Parathyroid adenoma (tissue), 2 donors: ENCODE data around the gene WDR77.

Experiments used
- H2AFZ ChIP-seq: fragments of 300-600 bp; sonication (generic); one replicate; pipeline ENCODE4 v1.7.0; 2017; ENCODE audit warnings: antibody characterized with exemption, mild to moderate bottlenecking
- H3K27ac ChIP-seq: fragments of 300-600 bp; sonication (generic); one replicate; pipeline ENCODE4 v1.7.0; 2017
- H3K27me3 ChIP-seq: fragments of 300-600 bp; sonication (generic); one replicate; pipeline ENCODE4 v1.7.0; 2017; ENCODE audit warnings: low read length; ENCODE audit not compliant: control insufficient read depth, insufficient read depth
- H3K36me3 ChIP-seq: fragments of 300-600 bp; sonication (generic); one replicate; pipeline ENCODE4 v1.7.0; 2017; ENCODE audit warnings: low read length; ENCODE audit not compliant: control insufficient read depth, insufficient read depth
- H3K4me1 ChIP-seq: fragments of 300-600 bp; sonication (generic); one replicate; pipeline ENCODE4 v1.7.0; 2017; ENCODE audit warnings: control low read depth
- H3K4me2 ChIP-seq: fragments of 300-600 bp; sonication (generic); one replicate; pipeline ENCODE4 v1.7.0; 2017; ENCODE audit warnings: low read length
- H3K4me3 ChIP-seq: fragments of 300-600 bp; sonication (generic); one replicate; pipeline ENCODE4 v1.7.0; 2017; ENCODE audit warnings: low read depth, low read length
- H3K79me2 ChIP-seq: fragments of 300-600 bp; sonication (generic); one replicate; pipeline ENCODE4 v1.7.0; 2017; ENCODE audit warnings: control low read depth
- H3K9ac ChIP-seq: fragments of 300-600 bp; sonication (generic); one replicate; pipeline ENCODE4 v1.7.0; 2017; ENCODE audit warnings: mild to moderate bottlenecking
- H3K9me3 ChIP-seq: fragments of 300-600 bp; sonication (generic); one replicate; pipeline ENCODE4 v1.7.0; 2017; ENCODE audit warnings: low read length; ENCODE audit not compliant: control insufficient read depth
- CTCF ChIP-seq: fragments of 300-600 bp; sonication (generic); IDR thresholded peaks from one replicate; pipeline ENCODE4 v1.7.0; 2017; ENCODE audit warnings: antibody characterized with exemption, mild to moderate bottlenecking
- donor health status: primary hyperparathyroidism.

The WDR77 gene

GRCh38 chr1:111471538-111471937, 22.5 kb upstream of the WDR77 start:
- H3K4me3 ChIP-seq = no peak overlapping the region
- H3K27ac ChIP-seq = peak overlapping the region; percentile 11
- no peak overlapping the region for H3K4me2 ChIP-seq
- no peak overlapping the region for H2AFZ ChIP-seq
- H3K9me3 ChIP-seq = no peaks in the 10 kb centered on the region
- H3K79me2 ChIP-seq = no peaks in the 10 kb centered on the region
- peaks cover 8% of the 10 kb centered on the region for H3K4me1 ChIP-seq
- no peaks in the 10 kb centered on the region for H3K36me3 ChIP-seq
- TF ChIP-seq CTCF = no peak
- no peak overlapping the region for H3K9ac ChIP-seq
- no peaks in the 10 kb centered on the region for H3K27me3 ChIP-seq

GRCh38 chr1:111471012-111471411, 22.0 kb upstream of the WDR77 start:
- no peak overlapping the region for H3K4me2 ChIP-seq
- no peaks in the 10 kb centered on the region for H3K79me2 ChIP-seq
- TF ChIP-seq CTCF = no peak
- H2AFZ ChIP-seq = no peak overlapping the region
- H3K27ac ChIP-seq = peak overlapping the region; percentile 36
- no peak overlapping the region for H3K4me3 ChIP-seq
- no peaks in the 10 kb centered on the region for H3K9me3 ChIP-seq
- no peak overlapping the region for H3K9ac ChIP-seq
- H3K36me3 ChIP-seq = no peaks in the 10 kb centered on the region
- H3K27me3 ChIP-seq = no peaks in the 10 kb centered on the region
- H3K4me1 ChIP-seq = peaks cover 8% of the 10 kb centered on the region

- Histone ChIP-seq H3K4me1 (peaks cover 8% of the 10 kb centered on the region), H3K27me3 (no peaks in the 10 kb centered on the region), H3K36me3 (no peaks in the 10 kb centered on the region), H2AFZ (no peak overlapping the region), H3K27ac (peak overlapping the region; percentile 36), H3K4me2 (no peak overlapping the region), H3K9me3 (no peaks in the 10 kb centered on the region), H3K9ac (no peak overlapping the region), H3K79me2 (no peaks in the 10 kb centered on the region), H3K4me3 (no peak overlapping the region)
- TF ChIP-seq CTCF = no peak
These were observed 21.5 kb upstream of the WDR77 start for GRCh38 chr1:111470596-111470995.

GRCh38 chr1:111469539-111469938, 20.5 kb upstream of the WDR77 start:
- Histone ChIP-seq H3K4me1 (peaks cover 8% of the 10 kb centered on the region), H3K27me3 (no peaks in the 10 kb centered on the region), H3K9me3 (no peaks in the 10 kb centered on the region), H3K36me3 (no peaks in the 10 kb centered on the region), H3K79me2 (no peaks in the 10 kb centered on the region), H3K27ac (no peak overlapping the region), H3K4me2 (no peak overlapping the region), H3K9ac (no peak overlapping the region), H3K4me3 (no peak overlapping the region), H2AFZ (no peak overlapping the region)
- TF ChIP-seq CTCF = no peak

GRCh38 chr1:111468717-111469100, 19.7 kb upstream of the WDR77 start:
- Histone ChIP-seq H2AFZ (no peak overlapping the region), H3K4me3 (no peak overlapping the region), H3K4me2 (no peak overlapping the region), H3K9me3 (no peaks in the 10 kb centered on the region), H3K4me1 (peaks cover 8% of the 10 kb centered on the region), H3K27me3 (no peaks in the 10 kb centered on the region), H3K79me2 (no peaks in the 10 kb centered on the region), H3K36me3 (no peaks in the 10 kb centered on the region), H3K9ac (no peak overlapping the region), H3K27ac (no peak overlapping the region)
- no peak for TF ChIP-seq CTCF
